ENCODE measurements around the gene FAM50B.

GRCh38 chr6:3801960-3802359 is 47.2 kb upstream of the FAM50B start:
- no peak for TF ChIP-seq POLR2A (IDR thresholded peaks at IDR 0.05)
- TF ChIP-seq CTCF (IDR thresholded peaks at IDR 0.05) = no peak
- no peak for TF ChIP-seq EP300 (IDR thresholded peaks at IDR 0.05)
